ENCODE measurements around the gene ANGEL2. TPM values are rescaled to one million over a fixed set of nuclear protein-coding genes. Genes with fewer than 3 reads are reported as not detected.

ANGEL2 gene
- total RNA-seq, 1 donor from 2014 or later, result 14.8 TPM

DNA sequence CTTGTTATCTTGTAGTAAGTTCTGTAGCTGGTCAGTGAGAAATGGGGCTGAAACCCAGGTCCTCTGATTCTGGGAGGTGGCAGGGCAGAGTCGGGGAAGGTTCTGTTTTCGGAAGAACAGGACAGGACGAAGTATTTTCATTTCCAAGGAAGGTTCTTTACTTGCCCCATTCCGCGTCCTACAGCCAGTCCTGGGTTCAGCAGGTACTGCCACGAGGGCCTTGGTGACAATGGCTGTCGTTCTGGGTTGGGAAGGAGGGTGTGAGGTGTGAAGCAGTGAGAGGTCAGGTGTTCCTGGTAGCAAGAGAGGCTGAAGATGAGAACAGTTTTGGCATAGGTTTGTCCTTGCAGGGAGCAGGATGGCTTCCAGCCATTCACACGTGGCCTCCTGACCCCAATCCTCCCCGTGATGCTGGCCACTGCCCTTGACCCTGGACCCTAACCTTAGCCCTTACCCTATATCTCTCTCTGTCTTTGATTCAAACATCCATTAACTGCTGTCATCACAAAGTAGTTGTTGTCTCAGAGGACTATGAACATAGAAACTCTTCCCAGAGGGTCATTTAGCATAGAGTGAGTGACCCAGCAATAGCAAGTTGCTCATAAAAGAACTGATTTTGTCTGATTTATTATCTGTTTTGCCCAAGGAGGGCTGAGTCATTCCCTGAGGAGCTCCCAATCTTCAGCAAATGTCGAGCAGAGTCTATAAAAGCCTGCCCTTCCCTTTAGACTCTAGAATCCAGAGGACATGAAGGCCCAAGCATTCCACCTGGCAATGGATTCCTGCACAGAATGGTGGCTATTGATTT lies 40.4 kb downstream of the ANGEL2 start:
- H3K4me3 ChIP-seq (ENCODE audit: low read depth, low read length), result no peak overlapping the region
- DNase-seq (ENCODE audit: low read depth), result no peak
- TF ChIP-seq, protein P1, sequence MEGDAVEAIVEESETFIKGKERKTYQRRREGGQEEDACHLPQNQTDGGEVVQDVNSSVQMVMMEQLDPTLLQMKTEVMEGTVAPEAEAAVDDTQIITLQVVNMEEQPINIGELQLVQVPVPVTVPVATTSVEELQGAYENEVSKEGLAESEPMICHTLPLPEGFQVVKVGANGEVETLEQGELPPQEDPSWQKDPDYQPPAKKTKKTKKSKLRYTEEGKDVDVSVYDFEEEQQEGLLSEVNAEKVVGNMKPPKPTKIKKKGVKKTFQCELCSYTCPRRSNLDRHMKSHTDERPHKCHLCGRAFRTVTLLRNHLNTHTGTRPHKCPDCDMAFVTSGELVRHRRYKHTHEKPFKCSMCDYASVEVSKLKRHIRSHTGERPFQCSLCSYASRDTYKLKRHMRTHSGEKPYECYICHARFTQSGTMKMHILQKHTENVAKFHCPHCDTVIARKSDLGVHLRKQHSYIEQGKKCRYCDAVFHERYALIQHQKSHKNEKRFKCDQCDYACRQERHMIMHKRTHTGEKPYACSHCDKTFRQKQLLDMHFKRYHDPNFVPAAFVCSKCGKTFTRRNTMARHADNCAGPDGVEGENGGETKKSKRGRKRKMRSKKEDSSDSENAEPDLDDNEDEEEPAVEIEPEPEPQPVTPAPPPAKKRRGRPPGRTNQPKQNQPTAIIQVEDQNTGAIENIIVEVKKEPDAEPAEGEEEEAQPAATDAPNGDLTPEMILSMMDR (conservative IDR thresholded peaks at IDR 0.05; ENCODE audit: low read depth, low read length), result no peak

DNA sequence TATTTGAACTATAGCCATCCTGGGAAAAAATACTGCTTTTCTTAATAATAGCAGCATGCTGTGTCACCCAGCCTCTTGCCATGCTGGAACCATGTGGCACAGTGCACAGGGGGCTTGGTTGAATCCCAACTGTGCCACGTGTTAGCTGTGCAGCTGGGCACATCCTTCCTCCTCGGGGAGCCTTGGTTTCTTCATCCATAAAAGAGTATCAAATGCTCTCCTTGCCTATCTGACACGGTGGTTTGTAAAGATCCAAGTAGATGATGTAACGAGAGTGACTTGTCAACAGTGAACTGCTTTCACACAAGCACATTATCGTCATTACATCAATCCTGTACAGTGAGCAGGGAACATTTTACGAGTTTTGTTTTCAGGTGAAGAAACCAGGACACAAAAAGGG lies 41.0 kb downstream of the ANGEL2 start:
- TF ChIP-seq, protein P1 (conservative IDR thresholded peaks at IDR 0.05; ENCODE audit: low read depth, low read length), result no peak
- H3K4me3 ChIP-seq (ENCODE audit: low read depth, low read length), result no peak overlapping the region
- no peak for DNase-seq (ENCODE audit: low read depth)

DNA sequence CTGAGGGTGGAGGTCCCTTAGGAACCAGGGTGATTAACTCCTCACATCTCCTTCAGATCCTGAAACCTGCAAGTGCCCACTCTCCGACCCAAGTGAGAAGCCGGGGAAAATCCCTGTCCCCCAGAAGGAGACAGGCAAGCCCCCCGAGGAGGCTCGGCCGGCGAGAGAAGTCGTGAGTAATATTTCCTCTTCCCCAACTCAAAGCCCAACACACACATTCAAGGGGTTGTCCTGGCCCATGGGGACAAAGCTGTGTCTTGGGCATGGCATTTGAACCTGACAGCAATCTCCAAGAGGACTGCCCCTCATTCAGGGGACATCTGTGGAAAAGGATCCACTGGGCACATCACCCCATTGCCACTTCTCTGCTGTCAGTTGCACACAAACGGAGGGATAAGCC lies 41.8 kb downstream of the ANGEL2 start:
- DNase-seq (ENCODE audit: low read depth), result no peak
- H3K4me3 ChIP-seq (ENCODE audit: low read depth, low read length), result no peak overlapping the region
- TF ChIP-seq, protein P1 (conservative IDR thresholded peaks at IDR 0.05; ENCODE audit: low read depth, low read length), result no peak

DNA sequence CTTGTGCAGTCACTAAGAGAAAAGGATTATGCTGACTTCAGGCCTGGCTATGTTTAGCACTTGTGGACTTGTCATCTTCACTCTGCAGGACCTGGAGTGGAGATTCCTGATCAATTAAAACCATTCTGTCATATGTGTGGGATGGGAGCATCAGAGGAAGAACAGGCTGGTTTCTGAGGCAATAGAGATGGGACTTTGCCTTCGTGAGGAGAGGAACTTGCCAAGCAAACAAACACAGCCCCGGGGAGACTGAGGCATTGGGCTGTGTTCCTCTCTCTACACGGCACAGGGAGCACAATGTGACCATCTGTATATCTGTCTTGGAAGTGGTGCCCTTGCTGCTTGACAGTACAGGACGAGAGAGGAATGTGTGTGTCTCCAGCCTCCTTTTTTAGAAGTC lies 42.2 kb downstream of the ANGEL2 start:
- H3K4me3 ChIP-seq (ENCODE audit: low read depth, low read length), result no peak overlapping the region
- TF ChIP-seq, protein P1 (conservative IDR thresholded peaks at IDR 0.05; ENCODE audit: low read depth, low read length), result no peak
- no peak for DNase-seq (ENCODE audit: low read depth)

DNA sequence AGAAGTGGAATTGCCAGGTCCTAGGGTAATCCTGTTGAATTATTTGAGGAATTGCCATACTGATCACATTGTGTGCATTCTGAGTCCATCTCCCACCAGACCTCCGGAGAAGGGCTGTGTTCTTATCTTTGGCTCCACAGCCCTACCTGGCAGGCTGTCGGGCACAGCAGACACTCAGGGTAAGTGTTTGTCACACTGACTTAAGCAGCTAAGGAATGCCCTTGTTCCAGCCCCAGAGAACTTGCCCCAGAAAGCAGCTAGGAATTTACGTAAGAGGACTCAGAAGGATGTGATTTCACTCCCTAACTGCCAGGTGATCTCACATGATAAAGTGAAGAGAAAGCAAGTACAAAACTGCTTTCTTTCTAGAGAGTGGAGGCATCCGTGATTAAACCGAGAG lies 44.4 kb downstream of the ANGEL2 start:
- no peak for DNase-seq (ENCODE audit: low read depth)
- no peak overlapping the region for H3K4me3 ChIP-seq (ENCODE audit: low read depth, low read length)
- TF ChIP-seq, protein P1 (conservative IDR thresholded peaks at IDR 0.05; ENCODE audit: low read depth, low read length), result no peak

DNA sequence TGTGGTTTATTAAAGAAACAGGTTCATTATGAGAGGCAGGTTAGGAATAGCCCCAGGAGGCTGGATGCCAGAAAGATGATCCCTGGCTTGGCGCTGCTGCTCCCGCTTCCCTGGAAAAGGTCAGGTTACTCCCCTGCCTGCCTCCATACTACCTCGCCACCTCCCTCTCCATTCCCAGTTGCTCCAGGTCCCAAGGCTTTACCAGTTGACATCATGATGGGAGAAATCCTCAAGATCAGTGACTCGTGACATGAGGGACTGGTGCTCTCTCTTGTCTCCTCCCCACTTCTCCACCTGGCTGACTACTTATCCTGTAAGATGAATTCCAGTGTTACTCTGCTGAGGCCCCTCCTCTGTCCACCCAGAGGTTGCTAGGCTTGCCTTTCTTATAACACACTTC lies 45.6 kb downstream of the ANGEL2 start:
- TF ChIP-seq, protein P1 (conservative IDR thresholded peaks at IDR 0.05; ENCODE audit: low read depth, low read length), result no peak
- no peak for DNase-seq (ENCODE audit: low read depth)
- no peak overlapping the region for H3K4me3 ChIP-seq (ENCODE audit: low read depth, low read length)

DNA sequence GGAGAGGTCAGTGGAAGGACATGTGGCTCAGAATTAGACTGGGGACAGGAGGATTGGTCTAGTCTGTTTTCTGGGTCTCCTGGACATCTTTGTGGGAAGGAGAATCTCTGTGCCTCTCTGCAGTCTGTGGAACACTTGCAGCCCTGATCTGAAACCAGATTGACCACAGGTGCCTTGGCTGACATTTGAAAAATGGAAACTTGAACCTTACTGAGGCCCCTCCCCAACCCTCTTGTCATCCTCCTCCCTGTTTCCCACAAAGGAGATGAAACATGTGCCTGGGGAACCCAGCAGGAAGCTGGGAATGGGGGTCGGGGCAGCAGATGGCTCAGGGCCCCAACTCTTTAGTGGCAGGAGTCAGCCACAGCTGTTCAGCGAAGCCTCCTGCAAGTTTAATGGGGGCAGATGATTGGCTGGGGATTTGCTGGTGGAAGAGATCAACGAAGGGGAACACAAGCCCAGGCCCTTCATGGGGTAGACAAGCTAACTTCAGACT lies 47.3 kb downstream of the ANGEL2 start:
- TF ChIP-seq, protein P1 (conservative IDR thresholded peaks at IDR 0.05; ENCODE audit: low read depth, low read length), result no peak
- no peak for DNase-seq (ENCODE audit: low read depth)
- no peak overlapping the region for H3K4me3 ChIP-seq (ENCODE audit: low read depth, low read length)
